HL-60 (cell line): ENCODE data around the gene FOXI1.

ENCODE experiments used
- CTCF ChIP-seq: IDR thresholded peaks from one replicate; pipeline ENCODE4 v1.5.1; 2011; ENCODE audit warnings: low read length, control low read depth, inconsistent platforms; ENCODE audit not compliant: insufficient read depth
- GABPA ChIP-seq: IDR thresholded peaks from 2 replicates; pipeline ENCODE4 v1.6.1; 2012; ENCODE audit warnings: low read depth
- SPI1 ChIP-seq: IDR thresholded peaks from 2 replicates; pipeline ENCODE4 v1.6.1; 2012; ENCODE audit warnings: low read depth, mild to moderate bottlenecking, borderline replicate concordance

- TF ChIP-seq CTCF (no peak), SPI1 (no peak), GABPA (no peak)
Measured at GRCh38 chr5:170136506-170136905, 30.8 kb downstream of the FOXI1 start.
